Smooth muscle cell (in vitro differentiated cells): ENCODE measurements around the gene CA9. TPM values are rescaled to one million over a fixed set of nuclear protein-coding genes. Genes with fewer than 3 reads are reported as not detected.

Experiments used
- DNase-seq: peaks from one replicate; lab custom pipeline; 2025; ENCODE audit not compliant: unreplicated experiment; lab: John Stamatoyannopoulos, UW
- H2AFZ ChIP-seq: fragments of 200-600 bp; sonication (generic); 2 replicates; pipeline ENCODE4 v1.6.0; 2016; ENCODE audit warnings: antibody characterized with exemption, low read depth, mild to moderate bottlenecking
- H3F3A ChIP-seq: fragments of 200-600 bp; sonication (generic); 2 replicates; pipeline ENCODE4 v1.6.0; 2017; ENCODE audit warnings: antibody characterized with exemption, low read depth
- H3K27ac ChIP-seq: fragments of 200-600 bp; sonication (generic); 2 replicates; pipeline ENCODE4 v1.5.1; 2016; ENCODE audit warnings: low read depth, mild to moderate bottlenecking
- H3K27me3 ChIP-seq: fragments of 200-600 bp; sonication (generic); 2 replicates; pipeline ENCODE4 v1.6.1; 2016; ENCODE audit warnings: low read depth, mild to moderate bottlenecking
- H3K36me3 ChIP-seq: fragments of 200-600 bp; sonication (generic); 2 replicates; pipeline ENCODE4 v1.5.1; 2016; ENCODE audit warnings: low read depth
- H3K4me1 ChIP-seq: fragments of 200-600 bp; sonication (generic); 2 replicates; pipeline ENCODE4 v1.5.1; 2016; ENCODE audit warnings: low read depth
- H3K4me2 ChIP-seq: fragments of 200-600 bp; sonication (generic); 2 replicates; pipeline ENCODE4 v1.6.0; 2016; ENCODE audit warnings: mild to moderate bottlenecking
- H3K4me3 ChIP-seq: fragments of 200-600 bp; sonication (generic); 2 replicates; pipeline ENCODE4 v1.5.1; 2016; ENCODE audit warnings: mild to moderate bottlenecking
- H3K79me2 ChIP-seq: fragments of 200-600 bp; sonication (generic); 2 replicates; pipeline ENCODE4 v1.6.0; 2016; ENCODE audit warnings: low read depth, mild to moderate bottlenecking
- H3K9ac ChIP-seq: fragments of 200-600 bp; sonication (generic); 2 replicates; pipeline ENCODE4 v1.6.0; 2016; ENCODE audit warnings: low read depth
- H3K9me3 ChIP-seq: fragments of 200-600 bp; sonication (generic); replicated peaks from 2 replicates; pipeline ENCODE4 v1.5.1; 2016; ENCODE audit warnings: low read depth
- H4K20me1 ChIP-seq: fragments of 200-600 bp; sonication (generic); 2 replicates; pipeline ENCODE4 v1.6.0; 2016; ENCODE audit warnings: low read depth
- CTCF ChIP-seq: fragments of 200-600 bp; sonication (generic); IDR thresholded peaks from 2 replicates; pipeline ENCODE4 v1.5.1; 2017; ENCODE audit warnings: borderline replicate concordance, mild to moderate bottlenecking, antibody characterized with exemption; ENCODE audit not compliant: insufficient read depth, poor library complexity, severe bottlenecking
- WGBS: methylation state at CpG from one replicate; pipeline ENCODE4 v1.1.7; 2016; ENCODE audit warnings: low lambda C conversion rate; 5-methylcytosine and 5-hydroxymethylcytosine counted together
- polyA plus RNA-seq: library from polyadenylated mRNA; unstranded; fragments of >200 nt; fragmentation: Nextera tagmentation; extraction: Ambion mirVana; gene quantifications from 2 replicates; pipeline ENCODE4 v1.2.1, GENCODE V29; 2016
- total RNA-seq: library from RNA; depleted of rRNA; stranded (reverse); fragments of >200 nt; gene quantifications from 2 replicates; pipeline ENCODE4 v1.2.3, GENCODE V29; 2014

CA9 gene
- total and polyA plus RNA-seq, 2 experiments from 2014 or later: 4.6 TPM; not detected in 1

DNA sequence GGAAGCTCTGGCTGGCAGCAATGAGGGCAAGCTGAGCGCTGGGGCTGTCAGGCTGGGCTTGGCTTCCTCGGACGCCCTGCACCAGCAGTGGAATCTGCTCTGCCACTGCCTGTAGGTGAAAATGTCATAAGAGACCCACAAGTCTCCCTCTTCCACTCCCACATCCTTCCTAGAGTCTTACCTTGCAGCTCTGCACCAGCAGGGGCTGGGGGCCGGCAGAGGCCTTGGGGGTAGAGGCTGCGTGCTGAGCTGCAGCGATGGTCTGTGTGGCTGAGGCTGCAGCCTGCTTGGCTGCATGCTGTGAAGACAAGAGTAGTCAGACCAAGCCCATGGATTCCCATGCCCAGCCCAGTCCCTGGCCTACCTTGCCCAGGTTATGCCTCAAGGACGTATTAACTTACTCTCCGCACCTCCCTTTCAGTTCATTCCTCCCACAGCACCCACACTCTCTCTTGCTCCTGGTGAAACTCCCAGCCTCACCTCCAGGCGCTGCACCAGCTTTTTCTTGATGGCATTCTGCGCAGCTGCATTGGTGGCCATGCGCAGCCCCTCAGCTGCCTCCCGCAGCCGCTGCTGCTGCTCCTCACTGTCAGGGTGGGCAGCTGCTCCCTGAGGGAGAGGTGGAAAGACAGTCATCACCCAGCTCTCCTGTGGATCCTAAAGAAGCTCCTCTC lies 41.0 kb downstream of the CA9 start:
- Histone ChIP-seq H3K27me3 (no peaks in the 10 kb centered on the region), H3K9me3 (no peaks in the 10 kb centered on the region), H3K4me3 (no peak overlapping the region), H3K79me2 (no peaks in the 10 kb centered on the region), H3K36me3 (peaks cover 26% of the 10 kb centered on the region), H3K4me2 (no peak overlapping the region), H3K9ac (no peak overlapping the region), H3F3A (peaks cover 3% of the 10 kb centered on the region), H3K27ac (no peak overlapping the region), H2AFZ (no peak overlapping the region), H3K4me1 (no peaks in the 10 kb centered on the region), H4K20me1 (peaks cover 20% of the 10 kb centered on the region)
- no peak for DNase-seq
- TF ChIP-seq CTCF: no peak
- WGBS: 96% methylated on average over 13 of the region's 13 CpGs

DNA sequence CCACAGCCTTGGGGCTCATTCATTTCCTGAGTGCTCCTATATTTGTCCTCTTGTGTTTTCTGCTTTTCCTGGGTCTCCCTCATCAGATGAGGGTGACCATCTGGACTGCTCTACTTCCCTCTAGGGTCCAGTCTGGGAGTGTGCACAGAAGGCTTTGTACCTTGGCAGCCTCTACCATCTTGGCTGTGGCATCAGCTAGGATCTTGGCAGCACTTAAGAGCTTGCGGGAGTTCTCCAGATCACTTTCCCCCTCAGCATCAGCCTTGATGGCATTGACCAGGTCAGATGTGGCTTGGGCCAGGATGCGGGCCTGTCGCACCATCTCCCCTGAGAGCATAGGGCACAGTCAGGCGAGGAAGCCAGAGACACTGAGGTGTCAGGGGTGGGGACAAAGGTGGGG lies 42.5 kb downstream of the CA9 start:
- no peak for DNase-seq
- no peak overlapping the region for H3K27ac ChIP-seq
- 96% methylated on average over 4 of the region's 4 CpGs for WGBS

DNA sequence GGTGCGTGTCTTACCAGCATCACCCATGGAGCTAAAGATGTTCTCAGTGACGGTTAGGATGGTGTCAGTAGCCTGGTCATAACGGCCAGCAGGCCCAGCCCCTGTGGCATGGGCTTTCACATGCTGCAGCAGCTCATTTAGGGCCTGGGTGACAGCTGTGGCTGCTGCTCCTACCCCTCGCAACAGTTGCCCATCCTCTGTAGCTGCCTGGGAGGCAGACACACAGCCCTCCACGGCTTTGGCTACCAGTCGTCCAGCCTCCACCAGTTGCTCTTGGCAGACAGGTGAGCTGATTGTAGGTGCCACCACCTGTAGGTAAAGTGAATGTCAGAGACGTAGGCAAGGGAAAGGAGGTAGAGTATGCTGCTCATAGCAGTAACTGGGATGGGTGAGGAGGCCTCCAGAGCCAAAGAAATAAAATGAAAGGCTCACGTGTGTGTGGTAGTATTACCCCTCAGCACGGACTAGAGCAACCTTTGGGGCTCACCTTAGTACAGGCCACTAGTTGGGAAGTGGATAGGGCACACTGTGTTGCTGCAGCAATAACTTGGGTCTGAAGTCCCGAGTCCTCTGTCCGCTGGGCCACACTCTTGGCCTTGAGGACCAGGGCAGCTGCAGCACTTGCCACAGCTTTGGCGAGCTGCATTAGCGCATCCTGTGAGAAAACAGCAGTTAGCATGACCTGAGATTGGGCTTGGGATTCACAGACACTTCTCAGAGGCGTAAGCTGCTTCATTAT lies 43.6 kb downstream of the CA9 start:
- Histone ChIP-seq H3K27me3 (no peaks in the 10 kb centered on the region), H3K4me3 (no peak overlapping the region), H3K9me3 (no peaks in the 10 kb centered on the region), H3K4me1 (no peaks in the 10 kb centered on the region), H3K4me2 (no peak overlapping the region), H4K20me1 (peaks cover 21% of the 10 kb centered on the region), H3F3A (peaks cover 3% of the 10 kb centered on the region), H3K27ac (no peak overlapping the region), H3K36me3 (peaks cover 25% of the 10 kb centered on the region), H3K9ac (no peak overlapping the region), H3K79me2 (peaks cover 10% of the 10 kb centered on the region), H2AFZ (no peak overlapping the region)
- WGBS: 97% methylated on average over 14 of the region's 14 CpGs
- TF ChIP-seq CTCF: no peak
- DNase-seq: no peak

More for the DNA sequence above, 42.5 kb downstream of the CA9 start:
- Histone ChIP-seq H3K79me2 (peaks cover 5% of the 10 kb centered on the region), H3K4me1 (no peaks in the 10 kb centered on the region), H3K9ac (no peak overlapping the region), H4K20me1 (peaks cover 21% of the 10 kb centered on the region), H3K4me3 (no peak overlapping the region), H2AFZ (no peak overlapping the region), H3K27me3 (no peaks in the 10 kb centered on the region), H3K4me2 (no peak overlapping the region), H3K36me3 (peaks cover 30% of the 10 kb centered on the region), H3K9me3 (no peaks in the 10 kb centered on the region), H3F3A (peaks cover 3% of the 10 kb centered on the region)
- TF ChIP-seq CTCF: no peak
